NCI-H526 (cell line): ENCODE measurements around the gene ALDH3A1.
A peak's percentile ranks its signal among the peaks of the same experiment; 100 is the strongest.

Experiments
- DNase-seq, 2 experiments: peaks; one replicate each; lab custom pipeline; 2025; lab: John Stamatoyannopoulos, UW

Gene ALDH3A1

DNA sequence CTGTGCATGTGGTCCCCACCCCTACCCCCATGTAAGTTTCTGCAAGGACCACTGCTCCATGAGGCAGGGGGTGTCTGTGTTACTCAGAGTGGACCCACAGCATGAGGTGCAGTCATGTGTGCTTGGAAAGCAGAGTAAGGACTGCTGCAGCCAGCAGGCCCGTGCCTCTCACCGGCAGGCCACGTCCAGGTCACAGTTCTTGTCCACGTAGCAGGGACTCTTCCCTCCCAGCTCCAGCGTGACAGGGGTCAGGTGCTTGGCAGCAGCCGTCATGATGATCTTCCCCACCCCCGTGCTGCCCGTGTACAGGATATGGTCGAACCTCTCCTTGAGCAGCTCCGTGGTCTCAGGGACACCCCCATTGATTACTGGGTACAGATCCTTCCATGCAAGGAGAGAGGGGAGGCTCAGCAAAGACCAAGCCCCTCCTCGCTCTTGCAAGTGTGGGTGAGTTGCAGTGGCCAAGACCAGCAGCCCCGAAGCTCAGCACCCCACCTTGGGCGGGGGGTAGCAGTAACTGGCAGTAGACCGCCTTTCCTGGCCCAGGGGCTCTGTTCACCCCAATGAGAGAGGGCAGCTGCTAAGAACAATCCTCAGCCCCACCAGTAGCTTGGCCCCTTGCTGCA is 6.2 kb downstream of the ALDH3A1 start:
- DNase-seq = no peak

DNA sequence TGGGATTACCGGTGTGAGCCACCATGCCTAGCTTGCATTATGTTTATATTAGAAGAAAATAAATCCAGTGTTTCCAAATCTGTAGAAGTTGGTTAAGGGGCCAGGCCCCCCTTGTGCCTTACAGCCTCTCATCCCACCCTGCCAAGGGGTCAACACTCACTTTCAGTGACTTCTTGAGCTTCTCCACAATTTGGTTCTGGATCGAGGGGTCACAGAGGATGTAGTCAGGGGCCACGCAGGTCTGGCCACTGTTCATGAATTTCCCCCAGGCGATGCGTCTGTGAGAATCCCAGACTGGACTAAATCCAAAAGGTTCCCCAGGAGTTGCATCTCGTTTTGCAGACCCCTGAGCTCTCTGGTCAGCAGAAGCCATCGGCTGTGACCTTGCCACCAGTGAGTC is 7.2 kb downstream of the ALDH3A1 start:
- DNase-seq = no peak

DNA sequence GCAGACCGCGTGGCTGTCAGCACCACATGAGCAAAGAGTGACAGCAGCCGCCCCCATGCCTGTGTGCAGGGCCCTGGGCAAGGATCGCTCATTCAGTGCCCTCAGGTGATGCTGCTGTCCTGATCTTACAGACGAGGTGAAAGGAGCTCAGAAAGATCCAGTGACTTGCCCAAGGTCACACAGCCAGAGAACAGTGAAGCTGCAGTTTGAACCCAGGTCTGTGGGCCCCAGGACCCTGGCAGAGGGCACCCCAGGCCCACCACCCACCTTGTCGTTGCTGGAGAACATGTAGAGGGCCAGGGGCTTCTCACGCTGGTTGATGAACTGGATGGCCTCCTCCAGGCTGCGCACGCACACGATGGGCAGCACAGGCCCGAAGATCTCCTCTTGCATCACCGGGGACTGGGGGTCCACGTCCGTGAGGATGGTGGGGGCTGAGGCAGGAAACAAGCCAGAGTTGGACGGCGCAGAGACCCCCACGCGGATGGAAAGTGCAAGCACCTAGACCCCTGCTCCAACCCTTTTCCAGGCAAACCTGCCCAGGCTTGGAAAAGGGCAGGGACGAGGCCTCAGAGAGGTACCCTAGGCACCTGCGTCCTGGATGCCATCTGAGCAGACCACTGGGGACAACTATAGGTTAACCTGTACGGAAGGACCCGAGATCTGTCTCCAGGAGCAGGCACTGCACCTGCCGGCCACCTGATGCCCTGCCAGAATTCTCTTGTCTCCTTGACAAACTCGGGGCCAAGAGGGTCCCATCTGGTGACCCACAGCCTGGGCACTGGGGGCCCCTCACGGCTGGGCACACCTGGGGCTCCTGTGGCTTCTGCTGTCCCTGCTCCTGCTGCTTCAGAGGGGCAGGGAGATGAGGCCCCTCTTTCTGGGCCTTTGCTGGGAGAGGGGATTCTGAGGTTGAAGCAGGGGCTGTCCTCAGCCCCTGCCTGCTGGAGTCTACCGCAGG is 8.6 kb downstream of the ALDH3A1 start:
- DNase-seq = no peak

DNA sequence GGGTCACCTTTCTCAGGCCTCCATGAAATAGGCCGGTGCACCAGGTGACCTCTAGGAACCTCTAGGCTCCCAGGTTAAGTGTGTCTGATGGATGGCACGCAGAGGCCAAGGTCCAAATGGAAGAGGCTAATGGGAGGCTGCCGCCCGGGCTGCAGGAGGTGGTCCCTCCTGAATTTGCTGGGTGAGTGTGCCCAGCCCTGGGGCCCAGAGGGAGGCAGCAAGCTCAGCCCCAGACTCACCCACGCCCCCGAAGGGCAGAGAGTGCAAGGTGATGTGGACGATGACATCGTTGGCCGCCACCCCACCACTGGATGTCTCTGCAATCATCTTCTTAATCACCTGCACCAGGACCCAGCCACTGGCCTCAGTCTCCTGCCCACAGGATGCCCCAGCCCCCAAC is 9.3 kb downstream of the ALDH3A1 start:
- DNase-seq = no peak

DNA sequence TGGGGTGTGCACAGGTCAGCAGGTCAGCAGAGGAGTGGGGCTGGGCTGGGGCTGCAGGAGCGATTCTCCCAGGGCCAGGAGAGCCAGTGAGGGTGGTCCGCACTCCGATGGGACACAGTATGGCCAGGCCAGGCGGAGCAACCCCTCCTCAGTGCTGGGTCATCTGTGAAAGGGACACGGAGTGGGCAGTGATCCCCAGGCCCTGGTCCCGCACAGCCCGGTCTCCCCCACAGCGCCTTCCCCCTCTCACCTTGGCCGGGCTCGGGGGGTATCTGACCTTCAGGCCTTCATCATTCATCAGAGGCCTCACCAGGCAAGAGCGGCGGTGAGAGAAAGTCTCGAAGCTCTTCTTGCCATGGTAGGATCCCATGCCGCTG is 10.0 kb downstream of the ALDH3A1 start:
- no peak for DNase-seq

DNA sequence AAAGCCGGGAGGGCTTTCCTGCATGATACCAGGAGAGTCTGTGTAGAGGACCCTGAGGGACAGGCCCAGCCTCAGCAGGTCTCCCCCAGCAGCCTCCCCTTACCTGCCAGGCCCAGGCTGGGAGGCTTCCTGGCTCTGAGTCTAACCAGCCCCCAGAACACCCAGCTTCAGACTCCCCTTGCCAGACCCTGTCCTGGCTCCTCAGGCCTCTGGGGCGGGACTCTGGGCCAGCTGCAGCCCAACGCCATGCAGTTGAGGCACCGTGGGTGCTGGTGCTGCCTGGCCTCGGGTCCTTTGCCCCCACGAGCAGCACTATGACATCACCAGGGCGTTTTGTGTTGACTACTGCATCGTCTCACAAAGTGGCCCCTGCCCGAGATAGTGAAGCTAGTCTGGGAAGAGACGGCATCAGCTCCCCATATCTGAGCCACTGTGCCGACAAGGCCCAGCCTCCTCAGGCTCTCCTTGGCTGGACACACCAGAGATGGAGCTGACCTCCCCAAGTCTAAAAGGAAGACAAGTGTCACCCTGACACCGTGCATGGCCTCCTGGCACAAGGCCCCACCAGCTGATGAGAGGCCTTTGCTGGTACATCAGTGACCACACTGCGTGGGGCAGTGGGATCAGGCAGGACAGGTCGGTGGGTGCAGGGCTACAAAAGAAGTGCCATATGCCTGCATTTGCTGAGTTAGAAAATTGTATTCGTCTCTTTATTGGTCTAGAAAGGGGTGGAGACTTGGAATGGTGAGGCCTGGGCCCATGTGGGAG is 10.6 kb downstream of the ALDH3A1 start:
- DNase-seq = no peak

DNA sequence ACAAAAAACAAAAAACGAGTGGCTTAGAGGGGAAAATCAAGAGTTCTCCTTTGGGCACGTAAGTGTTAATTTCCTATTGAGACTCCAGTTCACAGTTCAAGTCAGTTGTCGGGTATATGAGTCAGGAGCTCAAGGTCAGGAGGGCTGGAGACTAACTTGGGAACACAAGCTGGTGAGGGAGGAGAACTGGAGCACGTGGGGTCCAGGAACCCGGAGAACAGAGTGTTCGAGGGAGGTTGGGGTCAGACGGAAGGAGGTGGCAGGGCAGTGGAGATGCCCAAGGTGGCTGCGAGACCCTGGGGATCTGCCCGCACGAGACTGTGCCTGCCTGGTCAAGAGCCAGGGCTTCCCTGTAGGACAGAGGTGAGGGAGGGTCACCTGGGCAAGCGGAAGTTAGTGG is 12.0 kb downstream of the ALDH3A1 start:
- DNase-seq = no peak

DNA sequence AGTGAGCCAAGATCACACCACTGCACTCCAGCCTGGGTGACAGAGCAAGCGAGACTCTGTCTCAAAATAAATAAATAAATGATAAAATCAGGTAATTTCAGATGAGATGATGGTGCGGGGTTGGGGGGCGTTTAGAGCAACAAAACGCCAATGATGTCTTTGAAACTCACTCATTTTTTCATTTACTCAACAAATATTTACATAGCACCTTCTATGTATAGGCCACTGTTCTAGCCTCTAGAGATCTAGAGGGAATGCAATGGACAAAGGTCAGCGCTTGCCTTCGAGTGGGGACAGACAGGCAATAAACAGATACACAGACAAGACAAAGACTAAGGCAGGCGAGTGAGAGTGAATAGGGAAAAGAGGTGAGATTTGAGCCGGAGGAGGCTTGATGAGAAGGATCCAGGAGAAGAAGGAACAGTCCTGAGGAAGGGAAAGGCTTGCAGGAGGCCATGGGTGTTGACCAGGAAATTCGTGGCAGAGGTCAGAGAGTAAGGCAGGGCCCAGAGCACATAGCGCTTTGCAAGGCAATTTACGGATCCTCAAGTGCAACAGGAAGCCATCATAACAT is 14.1 kb downstream of the ALDH3A1 start:
- no peak for DNase-seq

DNA sequence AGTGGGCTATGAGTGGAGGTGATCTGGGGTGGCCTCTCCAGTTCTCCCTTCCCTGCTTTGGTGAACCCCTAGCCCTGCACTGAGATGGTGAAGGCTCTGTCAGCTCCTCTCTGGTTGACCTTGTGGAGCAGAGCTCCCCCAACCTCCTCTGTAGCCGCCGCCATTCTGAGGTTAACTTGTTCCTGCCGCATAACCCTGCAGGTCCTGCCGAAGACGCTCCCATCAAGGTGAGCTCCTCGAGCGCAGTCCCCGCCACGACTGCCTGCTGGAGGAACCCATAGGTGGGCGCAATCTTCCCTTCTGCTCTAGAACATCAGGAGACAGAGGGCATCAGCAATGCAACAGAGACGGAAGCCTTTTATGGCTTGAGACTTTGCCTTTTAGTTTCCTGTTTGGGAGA is 16.5 kb downstream of the ALDH3A1 start:
- no peak for DNase-seq

DNA sequence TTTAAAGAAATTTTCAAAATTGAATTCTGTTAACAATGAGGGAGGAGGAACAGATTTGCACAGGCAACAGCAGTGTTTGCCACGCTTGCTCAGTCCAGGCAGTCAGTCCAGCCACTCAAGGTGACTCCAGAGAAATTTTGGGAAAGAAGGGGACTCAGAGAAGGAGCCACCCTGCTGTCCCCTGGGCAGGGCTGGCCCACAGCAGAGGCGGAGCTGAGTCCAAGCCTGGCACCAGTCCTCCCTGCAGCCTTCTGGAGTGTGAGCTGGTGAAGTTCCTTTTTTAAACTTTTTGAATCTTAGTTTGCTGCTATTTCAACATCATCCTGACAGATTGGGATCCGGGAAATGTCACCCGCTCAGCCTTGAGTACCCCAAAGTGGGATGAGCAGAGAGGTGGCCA is 17.3 kb downstream of the ALDH3A1 start:
- DNase-seq = no peak

DNA sequence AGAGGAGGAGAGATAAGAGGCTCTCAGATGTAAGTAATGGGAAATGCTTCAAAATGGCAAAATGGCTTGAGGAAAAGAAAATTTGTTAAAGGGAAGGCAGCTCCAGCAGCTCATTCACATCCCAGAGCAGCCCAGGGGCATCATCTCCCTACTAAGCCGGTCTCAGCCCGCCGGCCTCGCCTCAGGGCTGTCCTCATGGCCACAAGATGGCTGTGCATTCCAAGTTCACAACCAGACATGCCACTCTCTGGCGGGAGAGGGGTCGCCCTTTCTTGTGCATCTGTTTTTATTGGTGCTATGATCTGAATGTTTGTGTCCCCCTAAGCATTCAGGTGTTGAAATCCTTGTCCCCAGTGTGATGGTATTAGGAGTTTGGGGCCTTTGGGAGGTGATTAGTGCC is 18.2 kb downstream of the ALDH3A1 start:
- no peak for DNase-seq

DNA sequence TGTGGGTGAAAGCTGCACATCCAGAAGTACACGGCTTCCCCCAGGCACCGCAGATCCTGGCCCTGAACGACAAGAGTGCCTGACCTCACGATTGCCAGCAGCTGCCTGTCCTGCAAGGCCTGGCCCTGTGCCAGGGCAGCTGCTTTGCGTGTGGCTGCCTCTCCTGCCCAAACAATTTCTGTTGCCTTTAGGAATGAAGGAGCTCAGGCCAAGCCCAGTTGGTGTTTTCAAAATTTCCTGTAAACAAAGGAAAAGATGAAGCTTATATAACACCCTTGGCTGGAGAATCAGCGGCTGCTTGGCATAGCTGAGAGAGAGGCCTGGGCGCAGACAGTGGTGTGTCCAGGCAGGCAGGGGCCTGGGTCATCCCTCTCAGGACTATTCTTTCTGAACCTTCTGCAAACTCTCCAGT is 20.0 kb downstream of the ALDH3A1 start:
- peak; percentile 11 to 45 for DNase-seq

DNA sequence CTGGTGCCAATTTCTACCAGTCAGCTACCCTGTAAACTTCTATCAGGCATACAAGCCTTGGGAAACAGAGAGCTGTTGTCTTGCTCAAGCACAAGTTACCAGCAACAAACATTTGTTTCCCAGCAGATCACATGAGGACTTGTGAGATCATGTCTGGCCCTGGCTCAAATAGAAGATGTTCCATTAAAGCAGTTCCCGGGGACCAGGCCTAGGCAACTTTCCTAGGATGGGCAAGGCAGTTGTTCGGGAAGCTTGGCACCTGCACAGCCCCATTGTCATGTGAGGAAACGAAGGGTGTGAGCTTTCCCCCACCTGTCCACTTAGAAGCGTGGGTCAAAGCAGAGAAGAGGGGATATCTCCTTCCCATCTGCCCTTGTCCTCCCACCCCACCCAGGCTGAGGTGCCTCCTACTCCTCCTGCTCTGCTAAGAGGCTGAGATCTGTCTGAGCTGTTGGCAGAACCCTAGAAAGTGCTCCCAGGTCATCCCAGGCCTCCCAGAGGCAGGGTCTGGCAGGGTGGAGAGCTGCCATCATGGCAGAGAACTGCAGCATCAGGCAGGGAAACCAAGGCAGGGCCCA is 20.5 kb downstream of the ALDH3A1 start:
- DNase-seq = no peak

DNA sequence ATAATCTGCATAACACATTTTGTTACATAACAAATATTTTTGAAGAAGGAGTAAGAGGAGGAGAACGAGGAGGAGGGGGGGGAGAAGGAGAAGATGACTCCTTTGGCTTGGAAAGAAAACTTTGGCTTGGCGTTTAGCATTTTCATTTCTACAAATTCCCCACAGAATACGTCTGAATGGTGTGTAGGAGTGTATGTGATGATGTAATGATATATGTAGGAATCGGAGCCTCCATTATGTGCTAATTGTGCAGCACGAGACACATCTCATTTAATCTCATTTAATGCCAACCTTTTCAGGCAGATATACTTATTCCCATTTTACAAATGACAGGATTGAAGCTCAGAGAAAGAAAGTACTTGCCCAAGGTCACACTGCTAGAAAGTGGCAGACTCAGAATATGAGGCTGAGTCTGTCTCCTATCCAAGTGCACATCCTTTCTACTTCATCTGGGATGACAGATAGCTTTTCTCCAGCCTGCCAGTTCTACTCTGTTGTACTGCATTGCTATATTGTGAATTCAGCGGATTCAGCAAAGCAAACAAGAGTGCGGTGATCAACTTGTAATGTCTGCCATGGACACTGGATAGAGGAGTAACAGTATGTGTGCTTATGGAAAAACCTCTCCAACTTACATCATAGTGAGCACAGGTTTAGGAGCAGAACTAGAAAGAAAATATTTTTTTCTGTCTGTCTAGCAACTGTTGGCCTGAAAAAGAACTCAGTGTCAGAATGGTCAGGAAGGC is 21.3 kb downstream of the ALDH3A1 start:
- DNase-seq = no peak

DNA sequence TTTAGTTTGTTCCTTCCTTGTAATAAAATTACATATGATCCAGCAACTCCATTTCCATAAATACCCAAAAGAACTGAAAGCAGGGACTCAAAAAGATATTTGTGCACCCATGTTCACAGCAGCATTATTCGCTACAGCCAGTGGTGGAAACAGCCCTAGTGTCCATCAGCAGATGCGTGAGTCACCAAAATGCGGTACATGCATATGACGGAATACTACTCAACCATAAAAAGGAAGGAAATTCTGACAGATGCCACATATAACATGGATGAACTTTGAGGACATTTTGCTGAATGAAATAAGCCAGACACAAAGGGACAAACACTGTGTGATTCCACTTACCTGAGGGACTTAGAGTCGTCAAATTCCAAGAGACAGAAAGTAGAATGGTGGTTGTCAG is 22.6 kb downstream of the ALDH3A1 start:
- DNase-seq = no peak

DNA sequence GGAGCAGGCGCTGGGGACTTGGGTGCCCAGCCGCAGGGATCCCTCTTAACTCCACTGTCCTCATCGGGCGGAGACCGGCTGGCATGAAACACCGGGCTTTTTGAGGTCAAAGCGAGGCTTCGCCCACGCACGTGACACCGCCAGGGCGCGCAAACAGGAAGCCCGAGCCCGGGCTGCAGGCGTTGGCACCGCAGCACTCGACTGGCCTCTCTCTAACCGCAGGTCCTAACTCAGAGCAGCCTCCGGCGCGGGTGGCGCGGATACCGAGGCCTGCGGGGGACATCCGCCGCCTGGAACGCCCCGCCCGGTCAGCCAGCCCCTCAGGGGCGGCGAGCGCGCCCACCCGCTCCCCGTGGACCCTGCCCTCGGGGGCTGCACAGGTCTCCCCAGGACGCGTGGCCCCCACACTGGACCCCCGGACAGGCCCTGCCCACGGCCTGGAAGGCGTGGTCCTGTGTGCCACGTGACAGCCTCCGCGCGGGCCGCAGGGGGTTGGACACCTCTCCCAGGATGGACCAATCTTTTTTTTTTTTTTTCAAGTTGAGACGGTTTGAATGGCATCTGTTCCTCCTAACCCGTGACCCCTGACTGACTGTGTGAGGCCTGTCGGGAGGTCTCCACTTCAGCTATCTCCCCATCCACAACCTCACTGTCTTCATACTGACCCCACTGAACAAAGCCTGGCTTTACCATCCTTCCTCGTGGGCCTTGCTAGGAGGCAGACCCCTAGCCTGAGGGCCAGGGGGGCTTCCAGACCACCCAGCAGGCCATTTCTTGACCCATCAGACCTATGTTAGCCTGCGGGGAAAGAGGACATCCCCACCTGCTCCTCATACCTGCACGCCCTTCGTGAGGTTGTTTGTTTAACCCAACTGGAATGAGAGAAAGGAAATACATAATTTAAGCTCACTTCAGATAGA is 23.3 kb downstream of the ALDH3A1 start:
- no peak for DNase-seq

DNA sequence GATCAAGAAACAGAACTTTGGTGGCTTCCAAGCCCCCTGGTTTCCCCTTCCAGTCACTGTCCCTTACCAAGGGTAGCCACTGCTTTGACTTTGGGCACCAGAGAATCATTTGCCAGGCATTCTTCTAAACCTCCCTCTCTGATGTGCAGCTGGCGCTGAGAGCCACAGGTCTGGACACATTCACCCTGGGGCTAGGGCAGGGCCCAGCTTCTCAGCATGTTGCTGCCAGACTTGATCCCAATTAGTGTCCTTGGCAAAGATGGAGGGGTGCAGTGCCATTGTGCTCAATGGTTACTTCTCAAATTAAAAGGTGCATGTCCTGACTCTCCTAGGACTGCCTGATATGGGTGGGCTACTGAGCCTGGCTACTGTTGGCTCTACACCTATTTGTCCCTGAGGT is 24.1 kb downstream of the ALDH3A1 start:
- no peak for DNase-seq

DNA sequence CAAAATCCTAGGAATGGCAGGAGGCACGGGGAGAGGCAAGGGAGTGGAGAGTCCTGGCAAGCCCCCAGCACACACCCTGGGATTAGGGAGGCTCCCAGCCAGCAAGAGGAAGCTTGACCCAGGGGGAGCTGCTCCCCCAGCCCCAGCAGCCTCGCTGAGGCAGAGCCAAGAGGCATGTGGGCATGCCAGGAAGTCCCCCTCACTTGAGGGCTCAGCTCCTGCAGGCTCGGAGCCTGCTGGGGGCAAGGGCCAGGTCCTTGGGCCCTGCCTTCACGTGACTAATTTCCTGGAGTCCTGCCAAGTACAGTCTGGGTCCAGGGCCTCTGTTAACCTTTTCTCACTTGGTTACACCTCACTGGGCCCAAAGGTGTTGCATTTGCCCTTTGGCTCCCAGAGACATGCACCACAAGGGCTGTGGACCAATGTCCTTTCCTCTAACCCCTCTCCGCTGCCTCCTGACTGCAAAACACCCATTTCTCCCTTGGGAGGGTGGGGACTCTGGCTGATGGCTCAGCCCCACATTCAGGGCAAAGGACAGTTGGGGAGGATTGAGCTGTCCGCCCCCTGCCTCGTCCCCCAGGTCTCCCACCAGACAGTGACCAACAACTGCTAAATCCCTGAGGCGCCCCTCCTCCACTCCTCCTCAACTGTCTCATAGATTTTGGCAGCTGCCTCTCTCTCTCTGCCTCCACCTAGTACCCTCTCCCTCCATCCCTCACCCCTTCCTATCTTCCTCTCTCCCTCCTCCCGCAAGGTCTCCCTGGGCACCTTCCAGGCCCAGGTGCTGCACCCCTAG is 27.3 kb downstream of the ALDH3A1 start:
- DNase-seq = no peak

DNA sequence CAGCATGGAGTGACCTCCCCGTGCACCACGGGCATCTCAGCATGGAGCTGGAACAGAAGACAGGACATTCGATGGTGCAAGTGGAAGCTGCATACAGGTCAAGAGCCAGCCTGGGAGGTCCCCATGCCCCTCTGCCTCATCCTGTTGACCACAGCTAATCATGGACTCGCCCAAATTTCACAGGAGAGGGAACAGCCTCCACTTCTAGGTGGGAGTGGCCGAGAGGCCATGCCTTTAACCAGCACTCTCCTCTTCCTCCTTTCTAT is 28.0 kb downstream of the ALDH3A1 start:
- no peak for DNase-seq
